Measurements from ENCODE around the gene FAM174B. TPM values are rescaled to one million over a fixed set of nuclear protein-coding genes. Genes with fewer than 3 reads are reported as not detected.

The FAM174B gene
- total RNA-seq, 4 donors from 2014 or later = 15.4 to 75.2 (median 18.3) TPM

GRCh38 chr15:92654662-92655061 is 913 bp downstream of the FAM174B start:
- peaks cover 0 to 39% (median 27%) of the 10 kb centered on the region in 4 donors for H3K4me1 ChIP-seq
- peak overlapping the region; percentile 21 to 75 (median 68) for H3K27ac ChIP-seq
- H3K27me3 ChIP-seq = peaks cover 15% of the 10 kb centered on the region
- DNase-seq = no peak
- no peak for TF ChIP-seq POLR2A (IDR thresholded peaks at IDR 0.05)
- no peak for TF ChIP-seq EP300 (IDR thresholded peaks at IDR 0.05; ENCODE audit: low read depth)
- TF ChIP-seq CTCF (IDR thresholded peaks at IDR 0.05) = no peak
- no peak for TF ChIP-seq POLR2AphosphoS5 (IDR thresholded peaks at IDR 0.05)
- H3K9me3 ChIP-seq = no peaks in the 10 kb centered on the region
- H3K4me3 ChIP-seq = peak overlapping the region in 3 of 4 donors; percentile 58 to 66 (median 63)
- WGBS, 2 donors (ENCODE audit: low coverage in 1 of 2) = 29 to 46% methylated on average over 7 of the region's 7 CpGs
- no peaks in the 10 kb centered on the region for H3K36me3 ChIP-seq
- in situ Hi-C loops (cut with MboI; ENCODE audit: low pct_ligation_motif_present in 1 of 4, low pct_unique_long_range_greater_than_20kb in 1 of 4, low sequenced_read_pairs in 3 of 4) (no loop called here), intact Hi-C loops (cut with DNase I; ENCODE audit: low total_unique reads) (no loop called here)

- in situ Hi-C loops (cut with MboI; ENCODE audit: low pct_ligation_motif_present in 1 of 4, low pct_unique_long_range_greater_than_20kb in 1 of 4, low sequenced_read_pairs in 3 of 4) = no loop called here
- peaks cover 15% of the 10 kb centered on the region for H3K27me3 ChIP-seq
- 75% methylated on average over 7 of the region's 7 CpGs; no CpG with 5 or more reads in 1 of the 2 donors for WGBS, 2 donors (ENCODE audit: low coverage in 1 of 2)
Measured at GRCh38 chr15:92653836-92654539, 1.6 kb downstream of the FAM174B start.

GRCh38 chr15:92653366-92653765 is 2.2 kb downstream of the FAM174B start:
- WGBS, 2 donors (ENCODE audit: low coverage in 1 of 2) = 95 to 100% methylated on average over 1 to 5 of the region's 5 CpGs
- peaks cover 0 to 39% (median 27%) of the 10 kb centered on the region in 4 donors for H3K4me1 ChIP-seq
- peaks cover 15% of the 10 kb centered on the region for H3K27me3 ChIP-seq
- peak overlapping the region; percentile 21 to 75 (median 68) for H3K27ac ChIP-seq
- intact Hi-C loops (cut with DNase I; ENCODE audit: low total_unique reads) = no loop called here
- in situ Hi-C loops (cut with MboI; ENCODE audit: low pct_ligation_motif_present in 1 of 4, low pct_unique_long_range_greater_than_20kb in 1 of 4, low sequenced_read_pairs in 3 of 4) = no loop called here
- TF ChIP-seq POLR2A (IDR thresholded peaks at IDR 0.05) (no peak), POLR2AphosphoS5 (IDR thresholded peaks at IDR 0.05) (no peak), EP300 (IDR thresholded peaks at IDR 0.05; ENCODE audit: low read depth) (no peak), CTCF (IDR thresholded peaks at IDR 0.05) (no peak)
- H3K9me3 ChIP-seq = no peaks in the 10 kb centered on the region
- no peak for DNase-seq
- no peak overlapping the region for H3K4me3 ChIP-seq
- no peaks in the 10 kb centered on the region for H3K36me3 ChIP-seq

More at GRCh38 chr15:92653836-92654539, 1.6 kb downstream of the FAM174B start:
- Histone ChIP-seq H3K36me3 (no peaks in the 10 kb centered on the region), H3K4me3 (peak overlapping the region in 1 of 4 donors; percentile 58), H3K27ac (peak overlapping the region; percentile 21 to 75 (median 68)), H3K9me3 (no peaks in the 10 kb centered on the region), H3K4me1 (peaks cover 0 to 39% (median 27%) of the 10 kb centered on the region in 4 donors)
- peak; percentile 44 for DNase-seq
- intact Hi-C loops (cut with DNase I; ENCODE audit: low total_unique reads) = no loop called here
- TF ChIP-seq POLR2AphosphoS5 (IDR thresholded peaks at IDR 0.05) = peak; percentile 61 to 83 (median 80)
- no peak for TF ChIP-seq CTCF (IDR thresholded peaks at IDR 0.05)

GRCh38 chr15:92652576-92652966 is 3.0 kb downstream of the FAM174B start:
- no peaks in the 10 kb centered on the region for H3K9me3 ChIP-seq
- in situ Hi-C loops (cut with MboI; ENCODE audit: low pct_ligation_motif_present in 1 of 4, low pct_unique_long_range_greater_than_20kb in 1 of 4, low sequenced_read_pairs in 3 of 4) (no loop called here), intact Hi-C loops (cut with DNase I; ENCODE audit: low total_unique reads) (no loop called here)
- no peak for TF ChIP-seq POLR2A (IDR thresholded peaks at IDR 0.05)
- TF ChIP-seq CTCF (IDR thresholded peaks at IDR 0.05) = no peak
- no peak for TF ChIP-seq EP300 (IDR thresholded peaks at IDR 0.05; ENCODE audit: low read depth)
- TF ChIP-seq POLR2AphosphoS5 (IDR thresholded peaks at IDR 0.05) = no peak
- H3K27me3 ChIP-seq = peaks cover 15% of the 10 kb centered on the region
- WGBS, 2 donors (ENCODE audit: low coverage in 1 of 2) = 80 to 85% methylated on average over 1 to 9 of the region's 9 CpGs
- no peaks in the 10 kb centered on the region for H3K36me3 ChIP-seq
- no peak overlapping the region for H3K4me3 ChIP-seq
- H3K27ac ChIP-seq = peak overlapping the region in 3 of 4 donors; percentile 11 to 74 (median 25)
- DNase-seq = no peak
- H3K4me1 ChIP-seq = peaks cover 0 to 39% (median 27%) of the 10 kb centered on the region in 4 donors
